22Rv1 (cell line): ENCODE data around the gene RIOK3.

Experiments used
- H3K27ac ChIP-seq: fragments of 450-650 bp; 2 replicates; pipeline ENCODE4 v1.5.1; 2017
- ZFX ChIP-seq: fragments of 450-650 bp; IDR thresholded peaks from 2 replicates; pipeline ENCODE4 v1.6.1; 2017; ENCODE audit warnings: antibody characterized with exemption, borderline replicate concordance
- TF ChIP-seq, protein P1 (sequence below): fragments of 450-650 bp; IDR thresholded peaks from 2 replicates; pipeline ENCODE4 v1.5.1; 2017; ENCODE audit warnings: mild to moderate bottlenecking

RIOK3 gene

DNA sequence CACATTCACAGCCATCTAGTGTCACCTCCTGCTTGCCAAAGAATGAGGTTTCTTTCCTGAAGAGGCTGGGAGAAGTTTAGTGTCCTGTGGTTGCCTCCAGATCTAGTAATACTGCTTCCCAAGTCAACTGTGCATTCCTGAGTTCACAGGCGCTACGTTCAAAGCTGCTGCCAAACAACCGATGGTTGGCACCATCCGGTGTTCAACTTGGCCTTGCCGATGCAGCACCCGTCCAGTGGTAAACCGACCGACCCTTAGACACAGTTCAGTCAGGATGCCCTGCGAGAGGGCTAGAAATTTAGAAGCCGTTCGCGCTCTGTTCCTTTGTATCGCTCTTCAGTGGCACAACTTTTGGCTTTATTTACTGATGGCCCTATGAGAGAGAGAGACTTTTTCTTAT lies 78.8 kb downstream of the RIOK3 start:
- no peak overlapping the region for H3K27ac ChIP-seq
- TF ChIP-seq, protein P1, sequence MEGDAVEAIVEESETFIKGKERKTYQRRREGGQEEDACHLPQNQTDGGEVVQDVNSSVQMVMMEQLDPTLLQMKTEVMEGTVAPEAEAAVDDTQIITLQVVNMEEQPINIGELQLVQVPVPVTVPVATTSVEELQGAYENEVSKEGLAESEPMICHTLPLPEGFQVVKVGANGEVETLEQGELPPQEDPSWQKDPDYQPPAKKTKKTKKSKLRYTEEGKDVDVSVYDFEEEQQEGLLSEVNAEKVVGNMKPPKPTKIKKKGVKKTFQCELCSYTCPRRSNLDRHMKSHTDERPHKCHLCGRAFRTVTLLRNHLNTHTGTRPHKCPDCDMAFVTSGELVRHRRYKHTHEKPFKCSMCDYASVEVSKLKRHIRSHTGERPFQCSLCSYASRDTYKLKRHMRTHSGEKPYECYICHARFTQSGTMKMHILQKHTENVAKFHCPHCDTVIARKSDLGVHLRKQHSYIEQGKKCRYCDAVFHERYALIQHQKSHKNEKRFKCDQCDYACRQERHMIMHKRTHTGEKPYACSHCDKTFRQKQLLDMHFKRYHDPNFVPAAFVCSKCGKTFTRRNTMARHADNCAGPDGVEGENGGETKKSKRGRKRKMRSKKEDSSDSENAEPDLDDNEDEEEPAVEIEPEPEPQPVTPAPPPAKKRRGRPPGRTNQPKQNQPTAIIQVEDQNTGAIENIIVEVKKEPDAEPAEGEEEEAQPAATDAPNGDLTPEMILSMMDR = no peak
- no peak for TF ChIP-seq ZFX
